CD14-positive monocyte (primary cell): Measurements from ENCODE around the gene PABPN1L. TPM values are rescaled to one million over a fixed set of nuclear protein-coding genes. Genes with fewer than 3 reads are reported as not detected.

ENCODE experiments used
- DNase-seq, 3 donors: peaks; one replicate each; pipeline ENCODE4 v3.0.0-alpha.2; 2011 to 2022
- H2AFZ ChIP-seq: 2 replicates; pipeline ENCODE4 v1.6.0; 2012; ENCODE audit warnings: mild to moderate bottlenecking, low read depth, low read length, inconsistent platforms; ENCODE audit not compliant: insufficient read depth, poor library complexity, severe bottlenecking
- H3K27ac ChIP-seq, 2 donors: 1 replicate in 1 of 2; 2 replicates in 1 of 2; pipeline ENCODE4 v1.5.1; 2012 to 2013; ENCODE audit warnings: low read length in 2 of 2, control low read depth in 1 of 2, inconsistent platforms in 1 of 2, low read depth in 1 of 2, mild to moderate bottlenecking in 1 of 2
- H3K27me3 ChIP-seq, 2 donors: one replicate each; pipeline versions ENCODE4 v1.6.0 to v1.6.1; 2011 to 2013; ENCODE audit warnings: low read length in 2 of 2; ENCODE audit not compliant: control insufficient read depth in 2 of 2, insufficient read depth in 2 of 2
- H3K36me3 ChIP-seq, 2 donors: replicated peaks in 1 of 2; 1 replicate in 1 of 2; 2 replicates in 1 of 2; pipeline versions ENCODE4 v1.5.1 to v1.6.1; 2012 to 2013; ENCODE audit warnings: low read length in 2 of 2, control low read depth in 1 of 2, inconsistent platforms in 1 of 2, mild to moderate bottlenecking in 1 of 2; ENCODE audit not compliant: insufficient read depth in 2 of 2, control insufficient read depth in 1 of 2
- H3K4me1 ChIP-seq, 2 donors: 1 replicate in 1 of 2; 2 replicates in 1 of 2; pipeline versions ENCODE4 v1.5.1 to v1.6.1; 2012 to 2013; ENCODE audit warnings: low read length in 2 of 2, control low read depth in 1 of 2, inconsistent platforms in 1 of 2, mild to moderate bottlenecking in 1 of 2, moderate library complexity in 1 of 2; ENCODE audit not compliant: insufficient read depth in 2 of 2, control insufficient read depth in 1 of 2
- H3K4me2 ChIP-seq: replicated peaks from 2 replicates; pipeline ENCODE3; 2012; ENCODE audit warnings: low read length, moderate library complexity, mild to moderate bottlenecking; ENCODE audit not compliant: poor library complexity, severe bottlenecking; ENCODE audit errors: extremely low read depth
- H3K4me3 ChIP-seq, 3 experiments: fragments of 200-600 bp in 1 of 3; sonication (generic) in 1 of 3; replicated peaks in 1 of 3; 1 replicate in 2 of 3; 2 replicates in 1 of 3; pipeline ENCODE4 v1.5.1; 2011 to 2013; ENCODE audit warnings: low read length in 3 of 3, mild to moderate bottlenecking in 3 of 3, control low read depth in 2 of 3, low read depth in 2 of 3, inconsistent platforms in 1 of 3, moderate library complexity in 1 of 3
- H3K79me2 ChIP-seq: 2 replicates; pipeline ENCODE4 v1.6.0; 2012; ENCODE audit warnings: mild to moderate bottlenecking, control low read depth, inconsistent platforms, low read length, moderate library complexity; ENCODE audit not compliant: insufficient read depth
- H3K9ac ChIP-seq: 2 replicates; pipeline ENCODE4 v1.6.0; 2017; ENCODE audit warnings: low read length, mild to moderate bottlenecking; ENCODE audit not compliant: insufficient read depth, poor library complexity, severe bottlenecking
- H3K9me3 ChIP-seq, 2 donors: replicated peaks in 1 of 2; 1 replicate in 1 of 2; 2 replicates in 1 of 2; pipeline versions ENCODE4 v1.5.1 to v1.6.1; 2012 to 2013; ENCODE audit warnings: low read length in 2 of 2, control low read depth in 1 of 2; ENCODE audit not compliant: control insufficient read depth in 1 of 2, insufficient read depth in 1 of 2
- H4K20me1 ChIP-seq: 2 replicates; pipeline ENCODE4 v1.6.0; 2012; ENCODE audit warnings: mild to moderate bottlenecking, low read length, control low read depth, moderate library complexity; ENCODE audit not compliant: insufficient read depth
- H3K27ac Mint-ChIP-seq, 7 donors: one replicate each; pipeline ENCODE4 v1.8.0; 2020; ENCODE audit warnings: mild to moderate bottlenecking in 7 of 7, mixed read lengths in 7 of 7, moderate library complexity in 6 of 7, inconsistent platforms in 2 of 7
- H3K27me3 Mint-ChIP-seq, 3 donors: one replicate each; pipeline ENCODE4 v1.8.0; 2021 to 2022; ENCODE audit warnings: low read depth in 3 of 3, mild to moderate bottlenecking in 3 of 3, mixed read lengths in 3 of 3, moderate library complexity in 3 of 3, inconsistent platforms in 1 of 3
- H3K36me3 Mint-ChIP-seq, 2 donors: one replicate each; pipeline ENCODE4 v1.8.0; 2020; ENCODE audit warnings: mixed read lengths in 2 of 2, inconsistent platforms in 1 of 2, mild to moderate bottlenecking in 1 of 2
- H3K4me1 Mint-ChIP-seq: one replicate; pipeline ENCODE4 v1.8.0; 2020; ENCODE audit warnings: mild to moderate bottlenecking, mixed read lengths
- H3K4me3 Mint-ChIP-seq, 2 donors: one replicate each; pipeline ENCODE4 v1.8.0; 2020; ENCODE audit warnings: mild to moderate bottlenecking in 2 of 2, mixed read lengths in 2 of 2, moderate library complexity in 1 of 2
- H3K9me3 Mint-ChIP-seq, 7 donors: one replicate each; pipeline ENCODE4 v1.8.0; 2020 to 2022; ENCODE audit warnings: mixed read lengths in 7 of 7, mild to moderate bottlenecking in 6 of 7, moderate library complexity in 6 of 7, inconsistent platforms in 2 of 7
- CTCF ChIP-seq: fragments of 200-600 bp; IDR thresholded peaks from one replicate; pipeline ENCODE4 v1.8.0; 2022; ENCODE audit warnings: antibody characterized with exemption, mild to moderate bottlenecking
- WGBS: methylation state at CpG from one replicate; pipeline ENCODE4 v1.1.5; 2013; ENCODE audit warnings: missing lambda C conversion rate; ENCODE audit not compliant: insufficient coverage; 5-methylcytosine and 5-hydroxymethylcytosine counted together
- intact Hi-C, 2 donors: fragments of 100-400 bp; cut with micrococcal nuclease; formaldehyde crosslinking; loops; one replicate each; pipeline versions ENCODE4 v1.15.0 to v1.15.1; 2023
- polyA plus RNA-seq, 3 donors: library from polyadenylated mRNA; depleted of rRNA in 1 of 3; unstranded in 2 of 3; stranded (reverse) in 1 of 3; fragments of 300-500 nt in 2 of 3; fragments of >200 nt in 1 of 3; fragmentation: Illumina TruSeq in 2 of 3; gene quantifications; 1 replicate in 2 of 3; 2 replicates in 1 of 3; pipeline ENCODE4 v1.2.3, GENCODE V29; 2012 to 2021

The PABPN1L gene
- polyA plus RNA-seq, 3 donors: 0.39 TPM; not detected in 2

GRCh38 chr16:88839745-88840599 lies 26.5 kb downstream of the PABPN1L start:
- WGBS: 62% methylated on average over 20 of the region's 24 CpGs
- Histone ChIP-seq H3K79me2 (no peaks in the 10 kb centered on the region), H3K4me3 (no peak overlapping the region), H3K4me2 (no peak overlapping the region), H3K27ac (peak overlapping the region in 1 of 2 donors; percentile 6), H3K9ac (no peak overlapping the region), H3K36me3 (peaks cover 54 to 67% of the 10 kb centered on the region in 2 donors), H3K4me1 (peaks cover 24 to 27% of the 10 kb centered on the region in 2 donors), H3K27me3 (no peaks in the 10 kb centered on the region), H3K9me3 (no peaks in the 10 kb centered on the region), H2AFZ (no peak overlapping the region), H4K20me1 (peaks cover 61% of the 10 kb centered on the region)
- Mint-ChIP-seq H3K4me1 (peaks cover 20% of the 10 kb centered on the region), H3K36me3 (peaks cover 45 to 67% of the 10 kb centered on the region in 2 donors), H3K27me3 (peaks cover 0 to 2% (median 2%) of the 10 kb centered on the region in 3 donors), H3K27ac (peak overlapping the region in 6 of 7 donors; percentile 10 to 80 (median 46)), H3K4me3 (peak overlapping the region in 1 of 2 donors; percentile 42), H3K9me3 (no peaks in the 10 kb centered on the region)
- peak in 1 of 3 donors; percentile 14 for DNase-seq
- intact Hi-C loops: no loop called here
- no peak for TF ChIP-seq CTCF

- Histone ChIP-seq H3K9ac (no peak overlapping the region), H3K4me3 (no peak overlapping the region), H3K27ac (no peak overlapping the region), H3K9me3 (no peaks in the 10 kb centered on the region), H3K79me2 (no peaks in the 10 kb centered on the region), H3K36me3 (peaks cover 61 to 71% of the 10 kb centered on the region in 2 donors), H3K27me3 (no peaks in the 10 kb centered on the region), H2AFZ (no peak overlapping the region), H3K4me1 (peaks cover 24 to 27% of the 10 kb centered on the region in 2 donors), H3K4me2 (no peak overlapping the region), H4K20me1 (peaks cover 53% of the 10 kb centered on the region)
- H3K36me3 Mint-ChIP-seq: peaks cover 44 to 72% of the 10 kb centered on the region in 2 donors
- no peak overlapping the region for H3K27ac Mint-ChIP-seq
- intact Hi-C loops: no loop called here
- no peak for DNase-seq
- peaks cover 0 to 2% (median 2%) of the 10 kb centered on the region in 3 donors for H3K27me3 Mint-ChIP-seq
- no peak for TF ChIP-seq CTCF
- whole genome bisulfite sequencing: 94% methylated on average over 39 of the region's 39 CpGs
- no peak overlapping the region for H3K4me3 Mint-ChIP-seq
- H3K4me1 Mint-ChIP-seq: peaks cover 20% of the 10 kb centered on the region
- H3K9me3 Mint-ChIP-seq: no peaks in the 10 kb centered on the region
Measured at GRCh38 chr16:88839026-88839529, 27.4 kb downstream of the PABPN1L start.
